GM19193 (cell line): ENCODE data around the gene PAX7.

Experiments
- POLR2A ChIP-seq: IDR thresholded peaks from 4 replicates; pipeline ENCODE4 v1.6.1; 2011; ENCODE audit not compliant: insufficient read depth, insufficient read length; ENCODE audit errors: extremely low read depth

The PAX7 gene

DNA sequence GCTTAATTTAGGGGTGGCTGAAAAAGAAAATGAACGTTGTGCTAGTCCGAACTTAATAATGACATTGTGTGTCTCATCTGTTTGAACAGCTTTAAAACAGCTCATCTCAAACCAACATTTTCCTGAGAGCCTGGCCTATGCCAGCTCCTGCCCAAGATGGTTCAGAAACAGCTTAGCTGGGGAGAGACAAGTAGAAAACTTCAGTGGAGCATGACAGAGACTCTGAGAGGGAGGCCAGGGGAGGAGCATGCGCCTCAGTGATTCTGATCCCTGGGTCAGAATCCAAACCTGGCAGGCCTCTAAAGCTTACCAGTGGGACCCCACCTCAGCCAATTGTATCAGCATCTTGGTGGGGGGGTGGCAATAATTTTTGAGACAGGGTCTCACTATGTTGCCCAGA is 129.5 kb downstream of the PAX7 start:
- TF ChIP-seq POLR2A, result no peak

GRCh38 chr1:18761948-18762840 is 131.5 kb downstream of the PAX7 start:
- no peak for TF ChIP-seq POLR2A

- TF ChIP-seq POLR2A, result no peak
Observed at GRCh38 chr1:18764362-18764761, 133.7 kb downstream of the PAX7 start.

DNA sequence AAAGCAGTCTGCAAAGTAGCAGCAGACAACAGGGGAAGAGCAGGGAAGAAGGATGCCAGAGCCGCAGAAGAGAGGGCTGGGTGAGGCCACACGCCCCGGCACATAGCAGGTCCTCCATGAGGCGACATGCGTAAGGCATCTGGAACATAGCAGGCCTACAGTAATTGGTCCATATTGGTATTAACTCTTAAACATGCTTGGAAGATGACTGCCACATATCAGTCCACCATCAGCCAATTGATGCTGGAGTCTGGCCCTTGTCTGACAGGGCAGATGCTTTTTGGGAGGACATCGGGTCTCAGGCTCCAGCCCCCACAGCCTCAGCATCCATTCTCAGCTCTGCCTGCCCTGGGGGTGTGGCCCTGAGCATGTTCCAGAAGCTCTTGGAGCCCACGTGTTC is 135.1 kb downstream of the PAX7 start:
- no peak for TF ChIP-seq POLR2A

DNA sequence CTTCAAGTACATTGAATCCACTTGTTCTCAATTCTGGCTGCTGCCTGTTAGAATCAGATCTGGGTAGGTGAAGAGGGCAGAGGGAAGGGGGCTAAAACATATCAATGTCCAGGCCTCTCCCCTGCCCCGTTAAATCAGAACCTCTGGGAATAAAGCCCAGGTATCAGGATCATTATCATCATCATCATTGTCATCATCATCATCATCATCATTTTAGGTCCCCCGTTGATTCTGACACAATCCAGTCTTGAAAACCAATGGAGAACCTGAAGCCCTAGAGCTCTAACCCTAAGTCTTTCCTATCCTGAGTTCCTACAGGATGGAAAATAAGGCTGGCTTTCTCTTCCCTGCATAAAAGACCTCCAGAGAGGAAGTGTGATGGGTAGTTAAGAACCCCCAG is 135.7 kb downstream of the PAX7 start:
- no peak for TF ChIP-seq POLR2A

DNA sequence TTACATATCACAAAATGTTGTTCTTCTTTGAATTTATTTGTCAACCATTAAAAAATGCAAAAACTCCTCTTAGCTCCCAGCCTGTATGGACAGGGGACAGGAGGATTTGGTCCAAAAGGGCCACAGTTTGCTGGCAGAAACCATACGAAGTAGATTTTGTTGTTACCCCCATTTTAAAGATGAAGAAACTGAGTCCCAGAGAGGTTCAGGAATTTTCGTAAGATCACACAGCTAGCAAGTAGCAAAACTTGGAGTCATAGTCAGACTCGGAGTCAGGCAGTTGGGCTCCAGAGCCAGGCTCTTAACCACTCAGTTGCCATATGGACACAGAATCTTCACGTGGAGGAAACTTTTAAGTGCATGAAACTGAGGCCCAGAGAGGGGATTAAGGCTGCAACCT is 137.4 kb downstream of the PAX7 start:
- TF ChIP-seq POLR2A, result no peak

GRCh38 chr1:18769140-18769539 is 138.5 kb downstream of the PAX7 start:
- no peak for TF ChIP-seq POLR2A

GRCh38 chr1:18770799-18771198 is 140.2 kb downstream of the PAX7 start:
- no peak for TF ChIP-seq POLR2A

- no peak for TF ChIP-seq POLR2A
Observed at GRCh38 chr1:18773753-18774152, 143.1 kb downstream of the PAX7 start.

- TF ChIP-seq POLR2A, result no peak
Observed at GRCh38 chr1:18775341-18775740, 144.7 kb downstream of the PAX7 start.

- TF ChIP-seq POLR2A, result no peak
Observed at GRCh38 chr1:18776777-18777176, 146.1 kb downstream of the PAX7 start.

GRCh38 chr1:18778437-18778836 is 147.8 kb downstream of the PAX7 start:
- no peak for TF ChIP-seq POLR2A

DNA sequence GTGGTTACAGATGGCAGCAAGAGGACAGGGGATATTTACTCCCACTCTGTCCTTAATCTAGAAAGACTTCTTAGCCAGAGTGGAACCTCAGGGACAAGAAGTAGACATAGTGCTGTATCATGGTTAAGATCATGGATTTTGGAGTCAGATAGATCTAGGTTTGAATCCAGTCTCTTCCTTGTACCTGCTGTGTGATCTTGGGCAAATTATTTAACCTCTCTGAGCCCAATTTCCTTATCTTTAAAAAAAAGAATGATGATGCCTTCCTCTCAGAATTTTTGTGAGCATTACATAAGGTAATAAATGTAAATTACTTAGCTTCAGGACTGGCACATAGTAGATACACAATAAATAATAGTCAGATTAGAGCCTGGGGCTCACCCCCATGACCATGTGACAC is 150.4 kb downstream of the PAX7 start:
- no peak for TF ChIP-seq POLR2A

DNA sequence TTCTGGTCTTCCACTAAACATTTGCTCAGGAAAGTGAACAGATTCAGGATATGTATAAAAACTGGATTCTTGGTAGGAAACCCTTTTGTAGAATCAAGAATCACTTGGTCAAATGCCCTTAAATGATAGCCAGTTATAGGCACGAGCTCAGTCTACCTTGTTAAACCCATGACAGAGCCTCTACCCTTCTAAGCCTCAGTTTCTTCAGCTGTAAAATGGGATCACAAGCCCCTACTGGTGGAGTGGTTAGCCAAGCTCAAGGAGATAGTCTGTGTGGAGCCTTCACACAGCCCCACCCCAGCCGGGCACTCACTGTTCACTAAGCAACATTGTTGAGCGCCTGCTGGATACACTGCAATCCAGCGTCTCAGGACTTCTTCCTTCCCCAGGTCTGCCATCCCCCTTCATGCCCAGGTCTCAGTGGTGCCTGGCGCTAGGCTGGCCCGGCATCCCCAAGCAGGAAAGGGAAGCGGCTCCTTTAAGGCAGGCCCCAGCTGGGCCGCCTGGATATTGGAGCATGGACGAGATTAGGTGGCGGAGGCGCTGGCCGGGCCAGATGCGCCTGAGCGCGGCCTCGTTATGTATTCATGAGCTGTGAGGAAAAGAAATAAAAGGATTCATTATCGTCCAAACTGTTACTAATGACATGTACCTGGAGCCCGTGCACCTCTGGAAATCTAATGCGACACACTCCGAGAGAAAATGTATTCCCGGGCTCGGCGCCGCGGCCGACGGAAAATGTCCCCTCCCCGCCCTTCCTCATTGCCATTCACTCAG is 153.2 kb downstream of the PAX7 start:
- TF ChIP-seq POLR2A, result no peak

DNA sequence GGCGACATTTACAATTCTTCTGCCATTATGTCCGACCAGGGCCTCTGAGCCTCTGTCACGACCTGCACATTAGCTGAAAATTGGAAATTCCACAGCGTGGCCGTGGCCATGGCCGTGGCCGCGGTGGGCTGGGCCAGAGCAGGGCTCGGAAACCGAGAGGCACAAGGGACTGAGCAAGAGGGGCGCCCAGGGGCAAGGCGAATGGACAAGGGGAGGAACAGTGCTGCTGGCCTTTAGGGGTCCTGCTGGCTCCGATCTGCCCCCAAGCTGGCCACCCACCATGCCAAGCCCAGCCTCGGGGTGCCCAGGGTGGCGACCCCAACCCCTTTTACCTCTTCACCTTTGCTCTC is 153.8 kb downstream of the PAX7 start:
- TF ChIP-seq POLR2A, result no peak

DNA sequence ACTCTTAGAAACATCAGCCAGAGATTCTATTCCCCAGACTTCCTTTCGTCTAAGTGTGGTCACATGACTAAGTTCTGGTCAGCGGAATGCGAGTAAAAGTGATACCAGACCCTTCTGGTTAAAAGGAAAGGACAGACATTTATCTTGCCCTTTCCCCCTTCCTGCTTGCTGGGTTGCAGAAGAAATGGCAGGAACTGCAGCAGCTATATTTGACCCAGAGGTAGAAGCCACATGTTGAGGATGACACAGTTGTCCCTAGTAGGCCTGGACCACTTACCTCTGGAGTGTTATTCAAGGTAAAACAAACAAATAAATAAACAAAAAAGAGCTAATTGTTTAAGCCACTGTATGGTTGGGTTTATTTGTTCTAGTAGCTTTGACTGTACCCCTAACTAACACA is 155.5 kb downstream of the PAX7 start:
- no peak for TF ChIP-seq POLR2A
